Neural cell (in vitro differentiated cells): ENCODE data around the gene ASCC1.

Source experiments
- EP300 ChIP-seq: fragments of 450-650 bp; conservative IDR thresholded peaks from 2 replicates; pipeline ENCODE4 v1.6.1; 2014; ENCODE audit warnings: antibody characterized with exemption, mild to moderate bottlenecking, moderate library complexity; ENCODE audit not compliant: poor library complexity, severe bottlenecking
- EZH2 ChIP-seq: fragments of 200-600, 300-800 bp; shearing (Covaris generic), sonication (generic); IDR thresholded peaks from 2 replicates; pipeline ENCODE4 v1.6.1; 2014; ENCODE audit warnings: antibody characterized with exemption, low read length, borderline replicate concordance, mild to moderate bottlenecking; ENCODE audit not compliant: insufficient read depth, poor library complexity, severe bottlenecking
- MXI1 ChIP-seq: fragments of 450-650 bp; conservative IDR thresholded peaks from 2 replicates; pipeline ENCODE4 v1.6.1; 2014; ENCODE audit warnings: antibody characterized with exemption, mild to moderate bottlenecking; ENCODE audit not compliant: poor library complexity, severe bottlenecking
- POLR2AphosphoS5 ChIP-seq: IDR thresholded peaks from 2 replicates; pipeline ENCODE4 v1.6.1; 2012
- RAD21 ChIP-seq: fragments of 450-650 bp; conservative IDR thresholded peaks from 2 replicates; pipeline ENCODE4 v1.6.1; 2014; ENCODE audit warnings: antibody characterized with exemption, mild to moderate bottlenecking, moderate library complexity
- SMC3 ChIP-seq: fragments of 450-650 bp; conservative IDR thresholded peaks from 2 replicates; pipeline ENCODE4 v1.6.1; 2014; ENCODE audit warnings: antibody characterized with exemption, mild to moderate bottlenecking, moderate library complexity; ENCODE audit not compliant: poor library complexity
- TAF1 ChIP-seq: IDR thresholded peaks from 2 replicates; pipeline ENCODE4 v1.6.1; 2012; ENCODE audit warnings: low read depth
- TF ChIP-seq, protein P1 (sequence below): fragments of 450-650 bp; IDR thresholded peaks from 2 replicates; pipeline ENCODE4 v1.5.1; 2014; ENCODE audit warnings: antibody characterized with exemption, mild to moderate bottlenecking, moderate library complexity; ENCODE audit not compliant: poor library complexity, severe bottlenecking
- TF ChIP-seq, protein P2 (sequence below): IDR thresholded peaks from 2 replicates; pipeline ENCODE4 v1.6.1; 2012; ENCODE audit warnings: borderline replicate concordance

DNA sequence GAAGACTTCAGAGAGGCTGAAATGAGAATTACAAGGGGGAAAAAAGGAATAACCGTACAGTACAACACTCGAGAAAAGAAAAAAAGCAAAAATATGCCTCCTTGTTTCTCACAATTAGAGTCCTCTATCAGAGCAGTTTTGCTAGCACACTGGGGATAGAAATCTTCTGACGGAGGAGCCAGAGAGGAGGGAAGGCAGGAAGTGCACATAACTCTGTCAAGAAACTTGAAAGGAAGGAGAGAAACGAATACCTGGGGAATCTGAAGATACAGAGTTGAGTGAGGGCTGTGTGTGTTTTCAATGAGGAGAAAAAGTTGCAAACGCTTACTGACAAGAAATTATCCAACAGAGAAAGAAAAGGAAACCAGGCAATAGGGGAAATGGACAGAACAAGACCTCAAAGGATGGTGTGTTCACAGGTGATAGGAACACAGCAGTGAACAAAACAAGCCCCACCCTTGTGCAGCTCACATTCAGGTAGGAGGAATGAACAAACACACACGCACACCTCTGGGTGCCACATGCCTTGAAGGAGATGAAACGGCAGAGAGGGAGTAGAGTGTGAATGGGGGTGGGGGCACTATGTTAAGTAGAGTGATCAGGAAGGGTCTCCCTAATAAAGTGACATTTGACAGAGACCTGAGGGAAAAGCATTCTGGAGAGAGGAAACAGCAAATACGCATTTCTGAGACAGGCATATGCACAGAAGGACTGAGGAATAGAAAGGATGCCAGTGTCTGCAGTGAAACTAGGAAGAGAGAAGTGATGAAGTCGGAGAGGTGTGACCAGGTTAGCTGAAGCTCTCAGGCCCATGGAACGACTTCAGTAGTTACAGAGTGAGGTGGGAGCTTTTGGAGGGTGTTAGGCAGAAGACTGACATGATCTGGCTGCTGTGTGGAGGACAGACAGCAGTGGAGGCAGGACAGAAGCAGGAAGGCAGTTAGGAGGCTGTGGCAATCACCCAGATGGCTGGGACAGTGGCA lies 81.0 kb downstream of the ASCC1 start:
- TF ChIP-seq, protein P1, sequence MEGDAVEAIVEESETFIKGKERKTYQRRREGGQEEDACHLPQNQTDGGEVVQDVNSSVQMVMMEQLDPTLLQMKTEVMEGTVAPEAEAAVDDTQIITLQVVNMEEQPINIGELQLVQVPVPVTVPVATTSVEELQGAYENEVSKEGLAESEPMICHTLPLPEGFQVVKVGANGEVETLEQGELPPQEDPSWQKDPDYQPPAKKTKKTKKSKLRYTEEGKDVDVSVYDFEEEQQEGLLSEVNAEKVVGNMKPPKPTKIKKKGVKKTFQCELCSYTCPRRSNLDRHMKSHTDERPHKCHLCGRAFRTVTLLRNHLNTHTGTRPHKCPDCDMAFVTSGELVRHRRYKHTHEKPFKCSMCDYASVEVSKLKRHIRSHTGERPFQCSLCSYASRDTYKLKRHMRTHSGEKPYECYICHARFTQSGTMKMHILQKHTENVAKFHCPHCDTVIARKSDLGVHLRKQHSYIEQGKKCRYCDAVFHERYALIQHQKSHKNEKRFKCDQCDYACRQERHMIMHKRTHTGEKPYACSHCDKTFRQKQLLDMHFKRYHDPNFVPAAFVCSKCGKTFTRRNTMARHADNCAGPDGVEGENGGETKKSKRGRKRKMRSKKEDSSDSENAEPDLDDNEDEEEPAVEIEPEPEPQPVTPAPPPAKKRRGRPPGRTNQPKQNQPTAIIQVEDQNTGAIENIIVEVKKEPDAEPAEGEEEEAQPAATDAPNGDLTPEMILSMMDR, result no peak
- no peak for TF ChIP-seq TAF1
- no peak for TF ChIP-seq MXI1
- TF ChIP-seq EZH2, result no peak
- no peak for TF ChIP-seq EP300
- TF ChIP-seq POLR2AphosphoS5, result no peak
- TF ChIP-seq, protein P2, sequence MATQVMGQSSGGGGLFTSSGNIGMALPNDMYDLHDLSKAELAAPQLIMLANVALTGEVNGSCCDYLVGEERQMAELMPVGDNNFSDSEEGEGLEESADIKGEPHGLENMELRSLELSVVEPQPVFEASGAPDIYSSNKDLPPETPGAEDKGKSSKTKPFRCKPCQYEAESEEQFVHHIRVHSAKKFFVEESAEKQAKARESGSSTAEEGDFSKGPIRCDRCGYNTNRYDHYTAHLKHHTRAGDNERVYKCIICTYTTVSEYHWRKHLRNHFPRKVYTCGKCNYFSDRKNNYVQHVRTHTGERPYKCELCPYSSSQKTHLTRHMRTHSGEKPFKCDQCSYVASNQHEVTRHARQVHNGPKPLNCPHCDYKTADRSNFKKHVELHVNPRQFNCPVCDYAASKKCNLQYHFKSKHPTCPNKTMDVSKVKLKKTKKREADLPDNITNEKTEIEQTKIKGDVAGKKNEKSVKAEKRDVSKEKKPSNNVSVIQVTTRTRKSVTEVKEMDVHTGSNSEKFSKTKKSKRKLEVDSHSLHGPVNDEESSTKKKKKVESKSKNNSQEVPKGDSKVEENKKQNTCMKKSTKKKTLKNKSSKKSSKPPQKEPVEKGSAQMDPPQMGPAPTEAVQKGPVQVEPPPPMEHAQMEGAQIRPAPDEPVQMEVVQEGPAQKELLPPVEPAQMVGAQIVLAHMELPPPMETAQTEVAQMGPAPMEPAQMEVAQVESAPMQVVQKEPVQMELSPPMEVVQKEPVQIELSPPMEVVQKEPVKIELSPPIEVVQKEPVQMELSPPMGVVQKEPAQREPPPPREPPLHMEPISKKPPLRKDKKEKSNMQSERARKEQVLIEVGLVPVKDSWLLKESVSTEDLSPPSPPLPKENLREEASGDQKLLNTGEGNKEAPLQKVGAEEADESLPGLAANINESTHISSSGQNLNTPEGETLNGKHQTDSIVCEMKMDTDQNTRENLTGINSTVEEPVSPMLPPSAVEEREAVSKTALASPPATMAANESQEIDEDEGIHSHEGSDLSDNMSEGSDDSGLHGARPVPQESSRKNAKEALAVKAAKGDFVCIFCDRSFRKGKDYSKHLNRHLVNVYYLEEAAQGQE, result no peak
- TF ChIP-seq RAD21, result no peak
- TF ChIP-seq SMC3, result no peak
